Loucy (cell line): ENCODE data around the gene DZIP1L.
A peak's percentile ranks its signal among the peaks of the same experiment; 100 is the strongest.

Experiments used
- H2AFZ ChIP-seq: fragments of 200-600 bp; sonication (generic); 2 replicates; pipeline ENCODE4 v1.6.0; 2016; ENCODE audit warnings: antibody characterized with exemption, mild to moderate bottlenecking, low read length, moderate library complexity
- H3F3A ChIP-seq: fragments of 200-600 bp; 2 replicates; pipeline ENCODE4 v1.6.0; 2016; ENCODE audit warnings: antibody characterized with exemption, low read depth, mild to moderate bottlenecking
- H3K27me3 ChIP-seq: fragments of 200-600 bp; sonication (generic); 2 replicates; pipeline ENCODE4 v1.6.1; 2014; ENCODE audit warnings: low read length, mild to moderate bottlenecking; ENCODE audit not compliant: insufficient read depth, poor library complexity, severe bottlenecking
- H3K36me3 ChIP-seq: fragments of 200-600 bp; sonication (generic); 2 replicates; pipeline ENCODE4 v1.6.1; 2016; ENCODE audit warnings: low read length; ENCODE audit not compliant: insufficient read depth
- H3K4me1 ChIP-seq: fragments of 200-600 bp; sonication (generic); 2 replicates; pipeline ENCODE4 v1.5.1; 2014; ENCODE audit warnings: low read length, mild to moderate bottlenecking; ENCODE audit not compliant: insufficient read depth, poor library complexity, severe bottlenecking
- H3K4me2 ChIP-seq: fragments of 200-600 bp; sonication (generic); 2 replicates; pipeline ENCODE4 v1.6.0; 2014; ENCODE audit warnings: antibody characterized with exemption, low read length, low read depth, mild to moderate bottlenecking; ENCODE audit not compliant: poor library complexity, severe bottlenecking
- H3K4me3 ChIP-seq: fragments of 200-600 bp; sonication (generic); 2 replicates; pipeline ENCODE4 v1.5.1; 2014; ENCODE audit warnings: low read length, mild to moderate bottlenecking, mixed read lengths; ENCODE audit not compliant: poor library complexity, severe bottlenecking
- H3K79me2 ChIP-seq: fragments of 200-600 bp; sonication (generic); 2 replicates; pipeline ENCODE4 v1.6.1; 2014; ENCODE audit warnings: low read length; ENCODE audit not compliant: insufficient read depth
- H3K9ac ChIP-seq: fragments of 200-600 bp; sonication (generic); 2 replicates; pipeline ENCODE4 v1.6.0; 2014; ENCODE audit warnings: mild to moderate bottlenecking, low read depth, low read length, moderate library complexity; ENCODE audit not compliant: poor library complexity, severe bottlenecking
- H3K9me2 ChIP-seq: fragments of 200-600 bp; sonication (generic); replicated peaks from 2 replicates; pipeline ENCODE4 v1.6.1; 2016; ENCODE audit warnings: low read depth, low read length, mixed read lengths
- H3K9me3 ChIP-seq: fragments of 200-600 bp; sonication (generic); 2 replicates; pipeline ENCODE4 v1.6.1; 2014; ENCODE audit warnings: mild to moderate bottlenecking, antibody characterized with exemption, low read length, low read depth; ENCODE audit not compliant: insufficient read depth
- H4K20me1 ChIP-seq: fragments of 200-600 bp; sonication (generic); 2 replicates; pipeline ENCODE4 v1.6.0; 2014; ENCODE audit warnings: antibody characterized with exemption, low read length, mild to moderate bottlenecking; ENCODE audit not compliant: insufficient read depth, poor library complexity, severe bottlenecking
- CTCF ChIP-seq: fragments of 200-600 bp; sonication (generic); conservative IDR thresholded peaks from 2 replicates; pipeline ENCODE4 v1.5.1; 2014; ENCODE audit warnings: mild to moderate bottlenecking, antibody characterized with exemption, low read length
- EZH2phosphoT487 ChIP-seq: fragments of 200-600 bp; IDR thresholded peaks from 2 replicates; pipeline ENCODE4 v1.6.1; 2018; ENCODE audit warnings: antibody characterized with exemption, mild to moderate bottlenecking, moderate library complexity, borderline replicate concordance

Gene DZIP1L

GRCh38 chr3:138114431-138114918, 933 bp downstream of the DZIP1L start:
- Histone ChIP-seq H3K27me3 (no peaks in the 10 kb centered on the region), H2AFZ (peak overlapping the region; percentile 99), H3K79me2 (peaks cover 11% of the 10 kb centered on the region; the same call in 1 of the 2 replicates), H3K9me3 (no peaks in the 10 kb centered on the region), H3F3A (no peaks in the 10 kb centered on the region; the same call in 1 of the 2 replicates), H3K9me2 (no peaks in the 10 kb centered on the region), H3K9ac (peak overlapping the region; percentile 93), H3K4me3 (peak overlapping the region; percentile 94), H3K4me1 (peaks cover 12% of the 10 kb centered on the region), H3K4me2 (peak overlapping the region; percentile 85), H3K36me3 (no peaks in the 10 kb centered on the region), H4K20me1 (no peaks in the 10 kb centered on the region)
- TF ChIP-seq CTCF (no peak), EZH2phosphoT487 (no peak)

GRCh38 chr3:138113326-138113725, 2.1 kb downstream of the DZIP1L start:
- H3K9ac ChIP-seq: peak overlapping the region; percentile 32
- no peak overlapping the region for H3K4me3 ChIP-seq

GRCh38 chr3:138112362-138112761, 3.0 kb downstream of the DZIP1L start:
- Histone ChIP-seq H3K4me1 (peaks cover 12% of the 10 kb centered on the region), H2AFZ (no peak overlapping the region), H3K79me2 (peaks cover 11% of the 10 kb centered on the region; the same call in 1 of the 2 replicates), H3K9me3 (no peaks in the 10 kb centered on the region), H3K4me2 (no peak overlapping the region), H4K20me1 (no peaks in the 10 kb centered on the region), H3K36me3 (no peaks in the 10 kb centered on the region), H3K9ac (no peak overlapping the region), H3K4me3 (no peak overlapping the region), H3K9me2 (no peaks in the 10 kb centered on the region), H3K27me3 (no peaks in the 10 kb centered on the region), H3F3A (no peaks in the 10 kb centered on the region)
- TF ChIP-seq CTCF (no peak), EZH2phosphoT487 (no peak)

More at GRCh38 chr3:138113326-138113725, 2.1 kb downstream of the DZIP1L start:
- Histone ChIP-seq H3F3A (no peaks in the 10 kb centered on the region), H3K27me3 (no peaks in the 10 kb centered on the region), H3K36me3 (no peaks in the 10 kb centered on the region), H3K4me1 (peaks cover 12% of the 10 kb centered on the region), H2AFZ (no peak overlapping the region), H3K9me3 (no peaks in the 10 kb centered on the region), H4K20me1 (no peaks in the 10 kb centered on the region), H3K4me2 (peak overlapping the region; percentile 85), H3K79me2 (peaks cover 11% of the 10 kb centered on the region; the same call in 1 of the 2 replicates), H3K9me2 (no peaks in the 10 kb centered on the region)
- TF ChIP-seq CTCF (0 out of 2 replicates have a peak, but pooled peaks have one; percentile 32), EZH2phosphoT487 (no peak)
